Mucosa of descending colon (tissue), 3 donors: ENCODE measurements around the gene FHDC1. TPM values are rescaled to one million over a fixed set of nuclear protein-coding genes. Genes with fewer than 3 reads are reported as not detected.
A peak's percentile ranks its signal among the peaks of the same experiment; 100 is the strongest.

Experiments
- ATAC-seq: fragments of 200-7000 bp; cut with Tn5 transposase; one replicate; pipeline ENCODE4 v1.9.1; 2020; ENCODE audit warnings: mild to moderate bottlenecking, moderate library complexity
- DNase-seq, 3 donors: peaks; one replicate each; pipeline ENCODE4 v3.0.0-alpha.2; 2020
- H3K36me3 ChIP-seq: fragments of 200-600 bp; one replicate; pipeline ENCODE4 v1.8.0; 2021; ENCODE audit warnings: low read depth, mild to moderate bottlenecking
- H3K4me1 ChIP-seq: fragments of 200-600 bp; one replicate; pipeline ENCODE4 v1.8.0; 2021; ENCODE audit warnings: low read depth, mild to moderate bottlenecking
- H3K4me3 ChIP-seq: fragments of 200-600 bp; one replicate; pipeline ENCODE4 v1.8.0; 2021; ENCODE audit warnings: mild to moderate bottlenecking
- H3K9me3 ChIP-seq: fragments of 200-600 bp; one replicate; pipeline ENCODE4 v1.8.0; 2021; ENCODE audit warnings: mild to moderate bottlenecking
- CTCF ChIP-seq: fragments of 200-600 bp; IDR thresholded peaks from one replicate; pipeline ENCODE4 v1.8.0; 2022; ENCODE audit warnings: antibody characterized with exemption, mild to moderate bottlenecking
- intact Hi-C, 2 donors: fragments of 100-400 bp; cut with DNase I in 1 of 2; cut with micrococcal nuclease in 1 of 2; formaldehyde crosslinking; loops; one replicate each; pipeline versions ENCODE4 v1.11.0 to v1.11.1; 2022; cut with DNase I, micrococcal nuclease
- total RNA-seq, 3 donors: library from RNA; stranded (reverse); fragmentation: NEBNext Ultra II Directional in 2 of 3; extraction: Animal tissue kit (Norgen Biotek cat#: 25700) in 2 of 3; gene quantifications; one replicate each; pipeline versions ENCODE4 v1.2.1 to v1.2.4, GENCODE V29; 2021 to 2023
- donor health status: DM: no; HTN: no; CAD: no; lungs with moderate emphysema.
- donor health status: DM: no; HTN: no; CAD: no.
- donor health status: DM: no; HTN: yes; CAD: no.

The FHDC1 gene
- total RNA-seq, 3 donors from 2014 or later = 8.8 to 16.1 (median 14.1) TPM

GRCh38 chr4:152983774-152984411 is 47.8 kb downstream of the FHDC1 start:
- no peak for TF ChIP-seq CTCF
- H3K4me1 ChIP-seq = no peaks in the 10 kb centered on the region
- no peaks in the 10 kb centered on the region for H3K36me3 ChIP-seq
- DNase-seq (no peak), ATAC-seq (no peak)
- intact Hi-C loops = no loop called here
- H3K9me3 ChIP-seq = no peaks in the 10 kb centered on the region
- no peak overlapping the region for H3K4me3 ChIP-seq

GRCh38 chr4:152988721-152989553 is 52.8 kb downstream of the FHDC1 start:
- DNase-seq = peak in 1 of 3 donors; percentile 10
- ATAC-seq = no peak
- Histone ChIP-seq H3K4me1 (no peaks in the 10 kb centered on the region), H3K9me3 (no peaks in the 10 kb centered on the region), H3K36me3 (no peaks in the 10 kb centered on the region), H3K4me3 (no peak overlapping the region)
- intact Hi-C loops = no loop called here
- TF ChIP-seq CTCF = no peak

DNA sequence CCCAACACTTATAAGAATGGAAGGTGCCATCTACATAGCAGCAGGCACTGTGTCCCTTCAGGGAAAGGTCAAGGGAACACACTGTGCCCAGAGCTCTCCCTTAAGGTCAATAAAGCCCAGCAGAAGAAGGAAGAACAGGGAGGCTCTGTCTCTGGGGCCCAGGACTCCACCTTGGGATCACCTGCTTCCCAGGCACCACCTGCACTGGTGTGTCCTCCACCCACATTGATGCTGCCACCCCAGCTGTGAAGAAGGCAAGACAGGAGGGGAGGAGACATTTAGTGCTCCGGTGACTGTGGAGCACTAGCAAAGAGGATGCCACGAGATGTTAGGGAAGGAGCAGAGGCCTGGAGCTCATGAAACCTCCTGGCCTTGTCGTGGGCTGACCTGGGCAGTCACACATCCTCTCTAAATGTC is 53.4 kb downstream of the FHDC1 start:
- Histone ChIP-seq H3K9me3 (no peaks in the 10 kb centered on the region), H3K4me1 (no peaks in the 10 kb centered on the region), H3K36me3 (no peaks in the 10 kb centered on the region), H3K4me3 (no peak overlapping the region)
- intact Hi-C loops = no loop called here
- ATAC-seq (peak; percentile 84), DNase-seq (peak; percentile 28 to 64 (median 48))
- TF ChIP-seq CTCF = no peak

DNA sequence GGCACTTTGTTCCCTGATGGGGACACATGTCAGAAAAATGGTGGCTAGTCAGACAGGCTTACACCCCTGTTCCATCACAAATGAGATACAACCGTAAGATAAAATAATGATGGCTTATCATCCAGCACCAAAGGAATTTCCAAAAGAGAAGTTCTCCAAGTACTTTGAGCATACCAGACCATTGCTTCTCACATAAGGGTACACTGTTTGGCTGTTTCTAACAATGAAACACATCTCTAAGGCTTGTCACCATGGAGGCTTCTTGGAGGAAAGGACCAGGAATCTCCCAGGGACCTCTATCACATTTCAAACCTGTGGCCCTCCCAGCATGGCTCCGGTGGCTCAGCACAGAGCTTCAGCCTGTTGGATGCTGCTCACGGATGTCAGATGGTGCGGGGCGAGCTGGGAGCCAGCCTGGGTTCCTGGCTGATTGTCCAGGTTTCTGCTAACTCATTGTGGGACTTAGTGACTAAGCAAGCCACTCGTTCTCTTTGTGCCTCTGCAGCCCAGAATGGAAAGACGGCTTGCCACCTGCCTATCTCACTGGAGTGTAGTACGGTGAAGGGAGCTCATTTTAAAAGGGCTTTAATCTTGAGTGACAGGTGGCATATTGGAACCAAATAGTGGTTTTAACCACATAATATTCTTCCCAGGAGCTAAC is 54.5 kb downstream of the FHDC1 start:
- Histone ChIP-seq H3K9me3 (no peaks in the 10 kb centered on the region), H3K4me1 (no peaks in the 10 kb centered on the region), H3K4me3 (no peak overlapping the region), H3K36me3 (no peaks in the 10 kb centered on the region)
- TF ChIP-seq CTCF = no peak
- no peak for DNase-seq
- intact Hi-C loops = no loop called here
- no peak for ATAC-seq

DNA sequence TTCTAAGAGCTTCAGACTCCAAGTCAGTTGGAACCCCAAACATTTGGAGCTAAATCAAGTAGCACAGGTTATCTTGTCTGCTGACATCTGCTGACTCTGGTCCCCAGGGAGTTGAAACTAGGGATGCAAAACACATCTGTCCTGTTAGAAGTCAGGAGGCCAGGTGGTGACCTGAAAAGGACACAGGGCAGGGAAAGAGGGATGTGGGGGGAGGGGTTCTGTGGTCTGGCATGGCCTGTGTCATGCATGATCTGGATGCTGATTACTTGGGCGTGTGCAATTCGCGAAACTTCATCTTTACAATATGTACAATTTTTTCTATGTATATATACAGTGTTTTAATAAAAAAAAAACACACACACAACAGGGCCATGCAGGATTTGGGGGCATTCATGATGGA is 55.3 kb downstream of the FHDC1 start:
- DNase-seq (no peak), ATAC-seq (no peak)
- no peak for TF ChIP-seq CTCF
- Histone ChIP-seq H3K4me3 (no peak overlapping the region), H3K36me3 (no peaks in the 10 kb centered on the region), H3K9me3 (no peaks in the 10 kb centered on the region), H3K4me1 (no peaks in the 10 kb centered on the region)
- intact Hi-C loops = no loop called here
